Measurements from ENCODE around the gene ITIH2.

Gene ITIH2

DNA sequence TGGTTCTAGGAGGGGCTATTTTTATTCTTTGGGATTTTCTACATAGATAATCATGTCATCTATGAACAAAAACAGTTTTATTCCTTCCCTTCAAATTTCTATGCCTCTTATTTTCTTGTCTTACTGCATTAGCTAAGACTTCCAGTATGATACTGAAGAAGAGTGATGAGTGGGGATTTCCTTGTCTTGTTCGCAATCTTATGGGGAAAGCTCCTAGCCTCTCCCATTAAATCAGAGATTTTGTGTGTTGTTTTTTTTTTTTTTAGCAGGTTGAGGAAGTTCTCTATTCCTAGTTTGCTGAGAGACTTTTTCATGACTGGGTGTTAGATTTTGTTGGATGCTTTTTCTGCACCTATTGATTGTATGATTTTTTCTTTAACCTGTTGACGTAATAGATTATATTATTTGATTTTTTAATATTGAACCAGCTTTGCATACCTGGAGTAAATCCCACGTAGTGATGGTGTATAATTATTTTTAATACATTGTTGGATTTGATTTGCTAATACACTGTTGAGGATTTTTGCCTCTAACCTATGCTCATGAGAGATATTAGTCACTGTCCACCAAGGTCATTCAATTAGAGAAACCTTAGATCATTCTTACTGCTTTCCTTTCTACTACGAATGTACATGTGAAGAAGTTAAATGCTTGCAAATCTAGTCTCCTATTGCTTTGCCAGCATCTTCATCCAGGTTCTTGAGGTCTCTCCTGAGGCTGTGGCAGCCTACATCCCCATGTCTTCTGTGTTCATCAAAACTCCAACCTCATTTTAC lies 91.3 kb downstream of the ITIH2 start:
- no peak for DNase-seq (ENCODE audit: low read depth in 4 of 4, low spot score in 1 of 4)

DNA sequence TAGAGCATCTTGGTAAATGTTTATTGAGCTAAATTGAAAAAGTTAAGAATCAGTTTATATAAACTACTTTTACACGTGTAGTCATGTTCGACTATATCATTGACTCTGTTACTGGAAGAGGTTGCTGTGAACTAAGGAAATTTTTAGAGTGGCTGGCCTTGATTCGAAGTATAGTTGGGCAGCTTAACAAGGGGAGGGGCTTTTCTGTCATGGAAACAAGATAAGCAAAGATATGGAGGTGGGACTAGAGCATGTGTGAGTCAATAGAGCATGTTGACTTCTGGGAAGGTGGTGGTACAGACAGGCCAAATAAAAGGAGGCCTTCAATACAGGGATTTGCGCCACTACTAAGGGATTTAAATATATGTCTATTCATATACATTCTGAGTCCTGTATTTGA lies 92.5 kb downstream of the ITIH2 start:
- no peak for DNase-seq (ENCODE audit: low read depth in 4 of 4, low spot score in 1 of 4)

DNA sequence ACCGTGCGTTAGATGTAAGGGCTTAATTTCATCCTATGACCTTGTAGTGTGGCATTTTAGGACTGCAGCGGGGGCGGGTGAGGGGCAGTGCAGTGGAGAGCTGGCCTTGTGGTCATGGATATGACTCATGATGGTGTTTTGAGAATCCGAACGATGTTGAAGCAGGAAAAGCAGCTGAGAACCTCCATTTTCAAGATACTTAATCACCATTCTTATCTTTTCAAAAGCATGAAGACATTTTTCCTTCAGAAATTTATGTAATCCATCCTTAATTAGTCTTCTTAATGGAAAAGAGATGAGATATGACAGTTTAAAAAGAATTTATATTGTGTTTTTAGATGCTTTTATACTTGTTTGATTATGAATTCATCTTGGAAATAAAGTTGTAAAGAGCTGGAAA lies 94.5 kb downstream of the ITIH2 start:
- DNase-seq (ENCODE audit: low read depth in 4 of 4, low spot score in 1 of 4) = no peak

Measured in stimulated activated CD4-positive, alpha-beta T cell treated with anti-CD3 and anti-CD28 coated beads, Interleukin-1b, Interleukin-23, amount 100 ng/mL, for 24 hours (primary cell).